Body of pancreas (tissue), 4 donors: Measurements from ENCODE around the gene EMP2.

Experiments
- CTCF ChIP-seq, 7 experiments: fragments of 450-650 bp in 4 of 7; fragments of 200-600 bp in 3 of 7; sonication (generic) in 3 of 7; IDR thresholded peaks; one replicate each; pipeline ENCODE4 v1.5.1; 2016 to 2019; ENCODE audit warnings: antibody characterized with exemption in 7 of 7
- POLR2A ChIP-seq, 3 donors: fragments of 450-650 bp; IDR thresholded peaks; one replicate each; pipeline ENCODE4 v1.6.1; 2016; ENCODE audit warnings: antibody characterized with exemption in 3 of 3, mild to moderate bottlenecking in 2 of 3

DNA sequence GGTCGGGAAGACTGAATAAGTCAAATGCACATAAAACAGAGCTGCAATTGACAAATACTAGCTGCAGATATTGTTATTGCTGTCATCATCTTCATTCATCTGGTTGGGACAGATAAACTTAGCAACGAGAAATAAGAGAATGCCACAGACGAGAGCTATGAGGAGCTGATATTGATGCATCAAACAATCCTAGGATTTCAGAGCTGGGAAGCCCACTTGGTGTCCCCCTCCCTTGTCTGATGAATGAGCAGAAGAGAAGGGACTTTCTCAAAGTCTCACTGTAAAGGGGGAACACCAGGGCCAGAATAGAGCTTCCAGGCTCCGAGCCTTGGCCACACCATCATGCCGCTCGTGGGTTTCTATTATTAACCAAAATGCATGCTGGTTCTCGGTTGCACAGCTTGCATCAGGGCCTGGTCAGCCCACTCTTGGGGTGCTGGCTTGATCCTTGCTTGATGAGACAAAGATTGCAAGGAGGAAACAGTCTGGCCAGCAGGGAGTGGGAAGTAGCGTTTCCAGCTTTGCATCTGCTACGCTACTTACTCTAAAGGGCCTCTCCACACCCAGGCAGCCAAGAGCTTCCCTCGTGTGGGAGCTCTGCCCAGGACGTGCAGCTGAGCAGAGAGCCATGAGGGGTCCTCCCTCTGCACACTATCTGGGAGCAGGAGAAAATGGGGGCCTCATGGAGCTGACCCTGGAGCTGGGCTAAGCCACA, 28.4 kb upstream of the EMP2 start:
- no peak for TF ChIP-seq POLR2A (IDR thresholded peaks at IDR 0.05)
- TF ChIP-seq CTCF (IDR thresholded peaks at IDR 0.05) = no peak
